ENCODE measurements around the gene ITPR1.
A peak's percentile ranks its signal among the peaks of the same experiment; 100 is the strongest.

Gene ITPR1

GRCh38 chr3:4751502-4752101 lies 258.5 kb downstream of the ITPR1 start:
- peak; percentile 65 for DNase-seq (ENCODE audit: extremely low read depth, low read depth)
- no peak overlapping the region for H3K4me3 ChIP-seq (replicated peaks; ENCODE audit: low read depth, low read length)
- TF ChIP-seq CTCF (IDR thresholded peaks at IDR 0.05; ENCODE audit: low read depth, low read length, missing control alignments) = no peak

- no peak for TF ChIP-seq CTCF (IDR thresholded peaks at IDR 0.05; ENCODE audit: low read depth, low read length, missing control alignments)
- no peak for DNase-seq (ENCODE audit: extremely low read depth, low read depth)
Measured at GRCh38 chr3:4752201-4753072, 259.3 kb downstream of the ITPR1 start.

GRCh38 chr3:4753073-4753691 lies 260.0 kb downstream of the ITPR1 start:
- H3K4me3 ChIP-seq (replicated peaks; ENCODE audit: low read depth, low read length) = no peak overlapping the region
- no peak for TF ChIP-seq CTCF (IDR thresholded peaks at IDR 0.05; ENCODE audit: low read depth, low read length, missing control alignments)
- DNase-seq (ENCODE audit: extremely low read depth, low read depth) = no peak

More at GRCh38 chr3:4752201-4753072, 259.3 kb downstream of the ITPR1 start:
- no peak overlapping the region for H3K4me3 ChIP-seq (replicated peaks; ENCODE audit: low read depth, low read length)

- no peak overlapping the region for H3K4me3 ChIP-seq (replicated peaks; ENCODE audit: low read depth, low read length)
- no peak for TF ChIP-seq CTCF (IDR thresholded peaks at IDR 0.05; ENCODE audit: low read depth, low read length, missing control alignments)
- no peak for DNase-seq (ENCODE audit: extremely low read depth, low read depth)
Measured at GRCh38 chr3:4754180-4755086, 261.3 kb downstream of the ITPR1 start.

- TF ChIP-seq CTCF (IDR thresholded peaks at IDR 0.05; ENCODE audit: low read depth, low read length, missing control alignments) = no peak
- no peak overlapping the region for H3K4me3 ChIP-seq (replicated peaks; ENCODE audit: low read depth, low read length)
- DNase-seq (ENCODE audit: extremely low read depth, low read depth) = no peak
Measured at GRCh38 chr3:4755566-4755965, 262.4 kb downstream of the ITPR1 start.

Measured in HFF-Myc (cell line).